Daoy (cell line): Measurements from ENCODE around the gene SERHL2. TPM values are rescaled to one million over a fixed set of nuclear protein-coding genes. Genes with fewer than 3 reads are reported as not detected.

Source experiments
- total RNA-seq: library from RNA; depleted of rRNA; stranded (reverse); fragments of >200 nt; shearing (Covaris generic); gene quantifications from 2 replicates; pipeline ENCODE4 v1.2.3, GENCODE V29; 2014; rRNA removed

SERHL2 gene
- total RNA-seq, 1 experiment from 2014 or later, result 1.4 TPM

Other genes starting within 250 kb of the SERHL2 start
- 0.17 and 0.51 TPM in 2 replicates for gene NFAM1, start 121.6 kb upstream of the SERHL2 start, total RNA-seq
- 29.3 and 38.5 TPM in 2 replicates for gene RRP7A, start 34.2 kb upstream of the SERHL2 start, total RNA-seq
- 29.3 and 39.9 TPM in 2 replicates for gene POLDIP3, start 60.9 kb downstream of the SERHL2 start, total RNA-seq
- not detected in 2 replicates for gene ATP5MGL, start 86.6 kb downstream of the SERHL2 start, total RNA-seq
- 34.8 and 41.4 TPM in 2 replicates for gene CYB5R3, start 95.4 kb downstream of the SERHL2 start, total RNA-seq
- gene A4GALT, start 166.9 kb downstream of the SERHL2 start, total RNA-seq, result 3.5 and 5.6 TPM in 2 replicates